Subcutaneous abdominal adipose tissue (tissue), 5 donors: ENCODE data around the gene TFCP2L1.

Experiments
- H3K27ac ChIP-seq: one replicate; pipeline ENCODE4 v1.7.0; 2013; ENCODE audit warnings: low read depth, mild to moderate bottlenecking, inconsistent platforms, low read length, moderate library complexity
- H3K27me3 ChIP-seq, 5 donors: one replicate each; pipeline ENCODE4 v1.7.0; 2013; ENCODE audit warnings: low read length in 5 of 5, inconsistent platforms in 1 of 5; ENCODE audit not compliant: control insufficient read depth in 5 of 5, insufficient read depth in 4 of 5
- H3K36me3 ChIP-seq, 5 donors: one replicate each; pipeline ENCODE4 v1.7.0; 2013; ENCODE audit warnings: low read length in 5 of 5; ENCODE audit not compliant: control insufficient read depth in 5 of 5, insufficient read depth in 5 of 5
- H3K4me1 ChIP-seq, 5 donors: one replicate each; pipeline ENCODE4 v1.7.0; 2013; ENCODE audit warnings: low read length in 5 of 5, mild to moderate bottlenecking in 3 of 5, moderate library complexity in 1 of 5; ENCODE audit not compliant: control insufficient read depth in 5 of 5, insufficient read depth in 5 of 5
- H3K4me3 ChIP-seq, 5 donors: one replicate each; pipeline ENCODE4 v1.7.0; 2013; ENCODE audit warnings: low read length in 5 of 5, low read depth in 1 of 5
- H3K9ac ChIP-seq, 5 donors: one replicate each; pipeline ENCODE4 v1.7.0; 2013; ENCODE audit warnings: low read length in 5 of 5, mild to moderate bottlenecking in 4 of 5, moderate library complexity in 3 of 5
- H3K9me3 ChIP-seq, 5 donors: one replicate each; pipeline ENCODE4 v1.7.0; 2013; ENCODE audit warnings: low read length in 5 of 5; ENCODE audit not compliant: control insufficient read depth in 5 of 5
- donor health status: healthy.
- donor health status: healthy.
- donor health status: healthy.
- donor health status: healthy.
- donor health status: healthy.

Gene TFCP2L1

GRCh38 chr2:121287146-121287798, 2.3 kb upstream of the TFCP2L1 start:
- Histone ChIP-seq H3K4me3 (no peak overlapping the region), H3K4me1 (peaks cover 0 to 28% (median 15%) of the 10 kb centered on the region in 5 donors), H3K9me3 (no peaks in the 10 kb centered on the region), H3K36me3 (no peaks in the 10 kb centered on the region), H3K27me3 (peaks cover 8 to 26% (median 18%) of the 10 kb centered on the region in 5 donors), H3K9ac (no peak overlapping the region), H3K27ac (no peak overlapping the region)

DNA sequence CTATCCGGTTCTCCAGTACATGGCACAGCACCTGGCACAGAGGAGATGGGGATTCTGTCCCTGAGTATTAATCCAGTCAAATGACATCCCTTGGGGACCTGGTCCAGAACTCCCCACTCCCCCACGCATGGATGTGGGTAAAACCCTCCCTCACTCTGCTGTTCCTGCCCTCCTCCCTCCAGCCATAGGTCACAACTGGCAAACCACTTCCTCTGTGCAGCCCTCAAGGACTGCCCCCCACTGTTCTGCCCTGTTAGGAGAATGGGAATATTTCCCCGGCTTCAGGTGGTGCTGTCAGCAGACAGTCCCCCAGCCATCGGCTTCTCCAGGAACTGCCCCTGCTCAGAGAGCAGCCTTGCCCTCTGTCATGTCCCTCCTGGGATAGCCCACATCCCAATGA, 1.5 kb upstream of the TFCP2L1 start:
- no peak overlapping the region for H3K27ac ChIP-seq
- H3K4me1 ChIP-seq, result peaks cover 0 to 28% (median 15%) of the 10 kb centered on the region in 5 donors
- H3K9ac ChIP-seq, result no peak overlapping the region
- H3K9me3 ChIP-seq, result no peaks in the 10 kb centered on the region
- peaks cover 8 to 26% (median 18%) of the 10 kb centered on the region in 5 donors for H3K27me3 ChIP-seq
- H3K4me3 ChIP-seq, result no peak overlapping the region
- no peaks in the 10 kb centered on the region for H3K36me3 ChIP-seq

GRCh38 chr2:121285926-121286325, 924 bp upstream of the TFCP2L1 start:
- Histone ChIP-seq H3K27me3 (peaks cover 11 to 26% (median 18%) of the 10 kb centered on the region in 5 donors), H3K9ac (no peak overlapping the region), H3K4me3 (no peak overlapping the region), H3K36me3 (no peaks in the 10 kb centered on the region), H3K4me1 (peaks cover 0 to 28% (median 15%) of the 10 kb centered on the region in 5 donors), H3K27ac (no peak overlapping the region), H3K9me3 (no peaks in the 10 kb centered on the region)

GRCh38 chr2:121283670-121284462, 1.1 kb downstream of the TFCP2L1 start:
- no peaks in the 10 kb centered on the region for H3K36me3 ChIP-seq
- no peaks in the 10 kb centered on the region for H3K9me3 ChIP-seq
- H3K4me1 ChIP-seq, result peaks cover 0 to 37% (median 15%) of the 10 kb centered on the region in 5 donors
- H3K27me3 ChIP-seq, result peaks cover 11 to 26% (median 18%) of the 10 kb centered on the region in 5 donors
- H3K4me3 ChIP-seq, result peak overlapping the region in 3 of 5 donors; percentile 29 to 58 (median 54)
- H3K27ac ChIP-seq, result no peak overlapping the region
- H3K9ac ChIP-seq, result no peak overlapping the region

GRCh38 chr2:121282800-121283385, 2.1 kb downstream of the TFCP2L1 start:
- Histone ChIP-seq H3K4me1 (peaks cover 0 to 37% (median 15%) of the 10 kb centered on the region in 5 donors), H3K27me3 (peaks cover 11 to 26% (median 18%) of the 10 kb centered on the region in 5 donors), H3K4me3 (peak overlapping the region in 1 of 5 donors; percentile 7), H3K9me3 (no peaks in the 10 kb centered on the region), H3K9ac (no peak overlapping the region), H3K27ac (no peak overlapping the region), H3K36me3 (no peaks in the 10 kb centered on the region)

DNA sequence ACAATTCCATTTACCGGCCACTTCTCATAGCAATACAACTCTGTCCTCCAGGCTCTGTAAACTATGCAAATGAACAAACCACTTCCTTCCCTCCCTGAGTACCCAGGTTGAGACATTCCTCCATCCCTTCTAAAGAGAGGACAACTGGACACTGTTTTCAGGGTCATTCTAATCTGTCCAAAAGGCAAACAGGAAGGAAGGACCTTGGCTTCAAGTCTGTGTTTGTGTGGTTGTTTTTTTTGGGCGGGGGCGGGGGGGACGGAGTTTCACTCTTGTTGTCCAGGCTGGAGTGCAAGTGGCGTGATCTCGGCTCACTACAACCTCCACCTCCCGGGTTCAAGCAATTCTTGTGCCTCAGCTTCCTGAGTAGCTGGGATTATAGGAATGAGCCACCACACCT, 3.3 kb downstream of the TFCP2L1 start:
- Histone ChIP-seq H3K4me1 (peaks cover 0 to 37% (median 15%) of the 10 kb centered on the region in 5 donors), H3K4me3 (no peak overlapping the region), H3K9ac (no peak overlapping the region), H3K27ac (no peak overlapping the region), H3K9me3 (no peaks in the 10 kb centered on the region), H3K36me3 (no peaks in the 10 kb centered on the region), H3K27me3 (peaks cover 11 to 26% (median 18%) of the 10 kb centered on the region in 5 donors)

- Histone ChIP-seq H3K36me3 (no peaks in the 10 kb centered on the region), H3K4me1 (peaks cover 0 to 31% (median 15%) of the 10 kb centered on the region in 5 donors), H3K4me3 (no peak overlapping the region), H3K9me3 (no peaks in the 10 kb centered on the region), H3K27ac (no peak overlapping the region), H3K27me3 (peaks cover 11 to 24% (median 16%) of the 10 kb centered on the region in 5 donors), H3K9ac (no peak overlapping the region)
Observed at GRCh38 chr2:121281107-121281506, 3.9 kb downstream of the TFCP2L1 start.

GRCh38 chr2:121279476-121280220, 5.4 kb downstream of the TFCP2L1 start:
- H3K4me3 ChIP-seq, result no peak overlapping the region
- H3K9me3 ChIP-seq, result no peaks in the 10 kb centered on the region
- no peaks in the 10 kb centered on the region for H3K36me3 ChIP-seq

GRCh38 chr2:121276341-121276740, 8.7 kb downstream of the TFCP2L1 start:
- no peak overlapping the region for H3K27ac ChIP-seq
- peaks cover 0 to 8% (median 0%) of the 10 kb centered on the region in 5 donors for H3K27me3 ChIP-seq
- H3K9ac ChIP-seq, result no peak overlapping the region
- H3K36me3 ChIP-seq, result no peaks in the 10 kb centered on the region
- no peak overlapping the region for H3K4me3 ChIP-seq
- H3K4me1 ChIP-seq, result peaks cover 0 to 8% (median 0%) of the 10 kb centered on the region in 5 donors
- H3K9me3 ChIP-seq, result no peaks in the 10 kb centered on the region

More at GRCh38 chr2:121279476-121280220, 5.4 kb downstream of the TFCP2L1 start:
- H3K4me1 ChIP-seq, result peaks cover 0 to 22% (median 10%) of the 10 kb centered on the region in 5 donors
- no peak overlapping the region for H3K27ac ChIP-seq
- H3K9ac ChIP-seq, result no peak overlapping the region
- H3K27me3 ChIP-seq, result peaks cover 8 to 21% (median 15%) of the 10 kb centered on the region in 5 donors
